ENCODE measurements around the gene TOX3. TPM values are rescaled to one million over a fixed set of nuclear protein-coding genes. Genes with fewer than 3 reads are reported as not detected.

Gene TOX3
- total and polyA plus RNA-seq, 10 of the 15 experiments (the other 5 are each of a cell fraction or from before 2014, with no cell fraction given): not detected

DNA sequence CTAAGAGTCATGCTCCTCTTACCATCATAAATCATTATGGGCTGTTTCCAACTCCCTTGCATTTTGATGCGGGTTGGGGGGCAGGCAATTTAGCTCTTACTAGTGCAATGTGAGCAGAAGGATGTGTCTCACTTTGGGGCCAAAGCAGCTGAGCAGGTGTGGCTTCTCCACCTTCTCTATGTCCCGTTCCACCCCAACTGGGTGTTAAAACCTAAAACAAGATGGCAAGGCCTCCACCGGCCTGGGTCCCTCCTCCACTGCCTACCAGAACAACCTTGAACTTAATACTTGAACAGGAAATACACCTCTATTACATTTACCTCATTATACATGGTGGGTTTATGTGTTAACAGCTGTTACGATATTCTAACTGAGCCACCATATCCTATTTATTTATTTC lies 52.8 kb downstream of the TOX3 start (continued):
- TF ChIP-seq BMI1 (IDR thresholded peaks at IDR 0.05; ENCODE audit: borderline replicate concordance): no peak
- TF ChIP-seq, protein P1, sequence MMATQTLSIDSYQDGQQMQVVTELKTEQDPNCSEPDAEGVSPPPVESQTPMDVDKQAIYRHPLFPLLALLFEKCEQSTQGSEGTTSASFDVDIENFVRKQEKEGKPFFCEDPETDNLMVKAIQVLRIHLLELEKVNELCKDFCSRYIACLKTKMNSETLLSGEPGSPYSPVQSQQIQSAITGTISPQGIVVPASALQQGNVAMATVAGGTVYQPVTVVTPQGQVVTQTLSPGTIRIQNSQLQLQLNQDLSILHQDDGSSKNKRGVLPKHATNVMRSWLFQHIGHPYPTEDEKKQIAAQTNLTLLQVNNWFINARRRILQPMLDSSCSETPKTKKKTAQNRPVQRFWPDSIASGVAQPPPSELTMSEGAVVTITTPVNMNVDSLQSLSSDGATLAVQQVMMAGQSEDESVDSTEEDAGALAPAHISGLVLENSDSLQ (IDR thresholded peaks at IDR 0.05): no peak
- TF ChIP-seq WRNIP1 (IDR thresholded peaks at IDR 0.05; ENCODE audit: borderline replicate concordance, low read depth, low read length): no peak

DNA sequence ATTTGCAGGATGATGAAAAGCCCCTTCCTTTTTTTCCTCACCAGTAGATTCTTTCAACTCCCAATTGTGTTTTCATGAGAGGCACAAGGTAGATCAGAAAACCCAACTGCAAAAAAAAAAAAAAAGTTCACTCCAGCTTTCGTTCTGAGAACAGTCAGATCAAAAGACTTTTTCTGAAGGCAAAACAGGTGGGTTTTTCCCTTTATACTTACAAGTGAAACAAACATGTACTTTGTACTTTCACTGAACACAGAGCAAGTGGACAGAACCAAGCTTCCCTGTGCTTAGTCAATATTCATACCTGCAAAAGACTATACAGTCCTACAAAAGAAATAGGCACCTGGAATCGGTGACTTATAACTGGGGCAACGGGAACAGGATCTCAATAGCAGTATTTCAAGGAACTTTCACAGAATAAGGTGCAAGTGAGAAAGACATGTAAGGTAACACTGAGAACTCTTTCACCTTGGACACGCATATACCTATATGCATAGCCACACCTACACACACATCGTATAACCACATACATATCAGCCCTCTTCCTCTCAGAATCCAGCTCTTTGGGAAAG lies 54.1 kb downstream of the TOX3 start:
- no peak for FAIRE-seq
- no peaks in the 10 kb centered on the region for H3K27me3 ChIP-seq (replicated peaks in 1 of 2; ENCODE audit: control insufficient read depth in 2 of 2, insufficient read depth in 2 of 2, low read length in 1 of 2)
- in situ Hi-C loops (cut with MboI) (no loop called here), intact Hi-C loops (cut with micrococcal nuclease; ENCODE audit: unreplicated experiment) (no loop called here)
- H3K4me2 ChIP-seq (ENCODE audit: control insufficient read depth, insufficient read depth): no peak overlapping the region
- H3K9me3 ChIP-seq (replicated peaks; ENCODE audit: control insufficient read depth, insufficient read depth, low read length): no peaks in the 10 kb centered on the region
- 6% methylated on average over 5 of the region's 5 CpGs for WGBS (ENCODE audit: insufficient coverage, insufficient replicate concordance, low lambda C conversion rate, missing lambda C conversion rate)
- BruUV-seq (replicated peaks): no TSS peak
- H3K4me1 ChIP-seq (ENCODE audit: control insufficient read depth, insufficient read depth, low read length): no peaks in the 10 kb centered on the region
- peak; percentile 95 for ATAC-seq
- no peaks in the 10 kb centered on the region for H3K36me3 ChIP-seq (ENCODE audit: control insufficient read depth in 2 of 2, insufficient read depth in 2 of 2, low read length in 1 of 2)
- no peak overlapping the region for H3K4me3 ChIP-seq
- CTCF ChIA-PET: interaction anchor here (0.6 kb wide), 1 partner anchor 55 kb away, joined by 3 read pairs; no protein-coding TSS in a partner anchor
- POLR2A ChIA-PET: no interaction called here
- RAD21 ChIA-PET (ENCODE audit: unreplicated experiment): no interaction called here
- no peak overlapping the region for H3K27ac ChIP-seq (ENCODE audit: control insufficient read depth, insufficient read depth)
- SMC1A ChIA-PET (ENCODE audit: uncharacterized antibody, unreplicated experiment): interaction anchor here (0.6 to 2.6 kb wide), 6 partner anchors 10 to 737 kb away, joined by 3 to 8 read pairs (median 4); no protein-coding TSS in a partner anchor
- DNase-seq (ENCODE audit: low read depth, low spot score): peak; percentile 24
- no peak overlapping the region for H2AFZ ChIP-seq (ENCODE audit: control insufficient read depth, low read depth, low read length)
- no peaks in the 10 kb centered on the region for H3K79me2 ChIP-seq (ENCODE audit: control insufficient read depth, insufficient read depth, low read length)
- no peak overlapping the region for H3K9ac ChIP-seq (ENCODE audit: control insufficient read depth, insufficient read depth, low read length)
- H4K20me1 ChIP-seq (ENCODE audit: control insufficient read depth, insufficient read depth): no peaks in the 10 kb centered on the region
- TF ChIP-seq CBFB (IDR thresholded peaks at IDR 0.05; ENCODE audit: low read depth): no peak
- TF ChIP-seq, protein P2, sequence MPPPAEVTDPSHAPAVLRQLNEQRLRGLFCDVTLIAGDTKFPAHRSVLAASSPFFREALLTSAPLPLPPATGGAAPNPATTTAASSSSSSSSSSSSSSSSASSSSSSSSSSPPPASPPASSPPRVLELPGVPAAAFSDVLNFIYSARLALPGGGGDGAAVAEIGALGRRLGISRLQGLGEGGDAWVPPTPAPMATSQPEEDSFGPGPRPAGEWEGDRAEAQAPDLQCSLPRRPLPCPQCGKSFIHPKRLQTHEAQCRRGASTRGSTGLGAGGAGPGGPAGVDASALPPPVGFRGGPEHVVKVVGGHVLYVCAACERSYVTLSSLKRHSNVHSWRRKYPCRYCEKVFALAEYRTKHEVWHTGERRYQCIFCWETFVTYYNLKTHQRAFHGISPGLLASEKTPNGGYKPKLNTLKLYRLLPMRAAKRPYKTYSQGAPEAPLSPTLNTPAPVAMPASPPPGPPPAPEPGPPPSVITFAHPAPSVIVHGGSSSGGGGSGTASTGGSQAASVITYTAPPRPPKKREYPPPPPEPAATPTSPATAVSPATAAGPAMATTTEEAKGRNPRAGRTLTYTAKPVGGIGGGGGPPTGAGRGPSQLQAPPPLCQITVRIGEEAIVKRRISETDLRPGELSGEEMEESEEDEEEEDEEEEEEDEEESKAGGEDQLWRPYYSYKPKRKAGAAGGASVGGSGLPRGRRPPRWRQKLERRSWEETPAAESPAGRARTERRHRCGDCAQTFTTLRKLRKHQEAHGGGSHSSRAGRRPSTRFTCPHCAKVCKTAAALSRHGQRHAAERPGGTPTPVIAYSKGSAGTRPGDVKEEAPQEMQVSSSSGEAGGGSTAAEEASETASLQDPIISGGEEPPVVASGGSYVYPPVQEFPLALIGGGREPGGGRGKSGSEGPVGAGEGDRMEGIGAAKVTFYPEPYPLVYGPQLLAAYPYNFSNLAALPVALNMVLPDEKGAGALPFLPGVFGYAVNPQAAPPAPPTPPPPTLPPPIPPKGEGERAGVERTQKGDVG (CRISPR knock-in tag; IDR thresholded peaks at IDR 0.05): no peak
- no peak for TF ChIP-seq RAD51 (IDR thresholded peaks at IDR 0.05)
- 0 out of 2 replicates have a peak, but pooled peaks have one; percentile 20 for TF ChIP-seq NR2F1 (conservative IDR thresholded peaks at IDR 0.05)
- TF ChIP-seq IKZF2 (IDR thresholded peaks at IDR 0.05): peak; percentile 71 to 79; a peak in 3 of 4 replicates
- peak; percentile 69 for TF ChIP-seq DPF2 (IDR thresholded peaks at IDR 0.05)
- TF ChIP-seq ATF7 (IDR thresholded peaks at IDR 0.05; ENCODE audit: low read depth): peak; percentile 41; the same call in 1 of the 2 replicates
- TF ChIP-seq NBN (IDR thresholded peaks at IDR 0.05): peak; percentile 37; the same call in 1 of the 2 replicates
- peak; percentile 94 for TF ChIP-seq ZNF384 (IDR thresholded peaks at IDR 0.05; ENCODE audit: borderline replicate concordance, low read depth, low read length)
- peak in 1 of 2 experiments; percentile 53; a peak in 1 of 4 replicates for TF ChIP-seq EP300 (IDR thresholded peaks at IDR 0.05; ENCODE audit: borderline replicate concordance in 1 of 2, control insufficient read depth in 1 of 2, low read depth in 2 of 2, low read length in 2 of 2)
- no peak for TF ChIP-seq MTA3 (IDR thresholded peaks at IDR 0.05; ENCODE audit: borderline replicate concordance, low read length)
- TF ChIP-seq NR2C1 (IDR thresholded peaks at IDR 0.05): no peak
- no peak for TF ChIP-seq SMC3 (IDR thresholded peaks at IDR 0.05; ENCODE audit: borderline replicate concordance, low read length)
- peak; percentile 64 for TF ChIP-seq MTA2 (IDR thresholded peaks at IDR 0.05; ENCODE audit: low read depth)
- no peak for TF ChIP-seq HDAC6 (IDR thresholded peaks at IDR 0.05; ENCODE audit: unreplicated experiment)
- TF ChIP-seq, protein P3, sequence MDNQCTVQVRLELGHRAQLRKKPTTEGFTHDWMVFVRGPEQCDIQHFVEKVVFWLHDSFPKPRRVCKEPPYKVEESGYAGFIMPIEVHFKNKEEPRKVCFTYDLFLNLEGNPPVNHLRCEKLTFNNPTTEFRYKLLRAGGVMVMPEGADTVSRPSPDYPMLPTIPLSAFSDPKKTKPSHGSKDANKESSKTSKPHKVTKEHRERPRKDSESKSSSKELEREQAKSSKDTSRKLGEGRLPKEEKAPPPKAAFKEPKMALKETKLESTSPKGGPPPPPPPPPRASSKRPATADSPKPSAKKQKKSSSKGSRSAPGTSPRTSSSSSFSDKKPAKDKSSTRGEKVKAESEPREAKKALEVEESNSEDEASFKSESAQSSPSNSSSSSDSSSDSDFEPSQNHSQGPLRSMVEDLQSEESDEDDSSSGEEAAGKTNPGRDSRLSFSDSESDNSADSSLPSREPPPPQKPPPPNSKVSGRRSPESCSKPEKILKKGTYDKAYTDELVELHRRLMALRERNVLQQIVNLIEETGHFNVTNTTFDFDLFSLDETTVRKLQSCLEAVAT (IDR thresholded peaks at IDR 0.05): 0 out of 2 replicates have a peak, but pooled peaks have one; percentile 18
